HepG2 (cell line): ENCODE results near the gene PPP2R1B. TPM values are rescaled to one million over a fixed set of nuclear protein-coding genes. Genes with fewer than 3 reads are reported as not detected.

Experiments used
- ATAC-seq: fragments of 200-7000 bp; cut with Tn5 transposase; 3 replicates; pipeline ENCODE4 v1.9.1; 2020; ENCODE audit warnings: mild to moderate bottlenecking, moderate library complexity
- BruUV-seq: library from RNA; stranded (reverse); fragments of 400-500 nt; replicated peaks from 2 replicates; lab custom pipeline; 2021; lab: Mats Ljungman, UMichigan
- CTCF ChIA-PET: fragments of 300-600 bp; formaldehyde crosslinking; extraction: SDS; loops from one replicate; lab custom pipeline; 2021; ENCODE audit warnings: low total read pairs, inconsistent platforms, low intra/inter-chr PET ratio; lab: Yijun Ruan, JAX
- POLR2A ChIA-PET: fragments of 350-600 bp; sonication (Branson Sonifier 250); formaldehyde crosslinking; loops from one replicate; lab custom pipeline; 2020; ENCODE audit warnings: antibody characterized with exemption, inconsistent platforms; lab: Yijun Ruan, JAX
- DNase-seq: peaks from one replicate; pipeline ENCODE4 v3.0.0-alpha.2; 2015; ENCODE audit warnings: low spot score
- FAIRE-seq: peaks from 3 replicates; lab custom pipeline; 2011; peaks lifted over from hg19 to GRCh38; lab: Jason Lieb, UNC
- H2AFZ ChIP-seq: one replicate; pipeline ENCODE4 v1.6.1; 2011; ENCODE audit warnings: low read length, inconsistent platforms
- H3K27ac ChIP-seq: fragments of 300-600 bp; 3 replicates; pipeline ENCODE4 v1.8.0; 2011; ENCODE audit warnings: mixed run types, mild to moderate bottlenecking, mixed read lengths, low read length, inconsistent platforms; ENCODE audit not compliant: insufficient read depth; ENCODE audit errors: extremely low read length
- H3K27me3 ChIP-seq, 2 experiments: fragments of 200-600 bp in 1 of 2; 2 replicates in 1 of 2; 3 replicates in 1 of 2; pipeline versions ENCODE4 v1.6.0 to v1.8.0; 2011; ENCODE audit warnings: low read length in 2 of 2, mild to moderate bottlenecking in 2 of 2, moderate library complexity in 2 of 2, inconsistent platforms in 1 of 2; ENCODE audit not compliant: insufficient read depth in 2 of 2, control insufficient read depth in 1 of 2
- H3K36me3 ChIP-seq, 2 experiments: fragments of 200-600 bp in 1 of 2; replicated peaks in 1 of 2; 2 replicates in 1 of 2; 3 replicates in 1 of 2; pipeline versions ENCODE4 v1.5.1 to v1.8.0; 2011; ENCODE audit warnings: low read length in 2 of 2, inconsistent platforms in 1 of 2; ENCODE audit not compliant: insufficient read depth in 2 of 2, control insufficient read depth in 1 of 2
- H3K4me1 ChIP-seq: 2 replicates; pipeline ENCODE4 v1.5.1; 2012; ENCODE audit warnings: low read length, inconsistent platforms; ENCODE audit not compliant: insufficient read depth
- H3K4me2 ChIP-seq: 2 replicates; pipeline ENCODE4 v1.6.0; 2011; ENCODE audit warnings: low read depth, low read length, inconsistent platforms
- H3K4me3 ChIP-seq, 3 experiments: fragments of 200-600 bp in 1 of 3; sonication (generic), shearing (Covaris generic) in 1 of 3; replicated peaks in 1 of 3; 2 replicates each; pipeline ENCODE4 v1.5.1; 2011 to 2016; ENCODE audit warnings: low read length in 3 of 3, inconsistent platforms in 2 of 3, low read depth in 2 of 3, mild to moderate bottlenecking in 2 of 3, control low read depth in 1 of 3, mixed read lengths in 1 of 3; ENCODE audit not compliant: insufficient read depth in 1 of 3
- H3K79me2 ChIP-seq: one replicate; pipeline ENCODE4 v1.6.1; 2011; ENCODE audit warnings: low read length, inconsistent platforms; ENCODE audit not compliant: insufficient read depth
- H3K9ac ChIP-seq: 2 replicates; pipeline ENCODE4 v1.6.0; 2011; ENCODE audit warnings: mild to moderate bottlenecking, low read depth, low read length, inconsistent platforms; ENCODE audit not compliant: insufficient read depth
- H3K9me3 ChIP-seq: 2 replicates; pipeline ENCODE4 v1.5.1; 2012; ENCODE audit warnings: mild to moderate bottlenecking, low read length
- H4K20me1 ChIP-seq: 2 replicates; pipeline ENCODE4 v1.6.0; 2011; ENCODE audit warnings: inconsistent platforms, mild to moderate bottlenecking, low read length, moderate library complexity; ENCODE audit not compliant: insufficient read depth
- AGO2 ChIP-seq: fragments of 200-400 bp; formaldehyde crosslinking; optimal IDR thresholded peaks from 2 replicates; pipeline ENCODE3; 2017; ENCODE audit warnings: mild to moderate bottlenecking, low read depth, low read length, moderate library complexity
- KAT8 ChIP-seq: IDR thresholded peaks from 2 replicates; pipeline ENCODE4 v1.6.1; 2016; ENCODE audit warnings: missing genetic modification reagents, missing compliant biosample characterization
- NAIF1 ChIP-seq: sonication (generic); formaldehyde crosslinking; IDR thresholded peaks from 2 replicates; pipeline ENCODE4 v1.5.0; 2020; ENCODE audit warnings: mild to moderate bottlenecking, missing genetic modification reagents, borderline replicate concordance
- SKI ChIP-seq: fragments of 450-650 bp; IDR thresholded peaks from one replicate; pipeline ENCODE4 v1.6.1; 2018; ENCODE audit warnings: mild to moderate bottlenecking; ENCODE audit not compliant: partially characterized antibody
- SPEN ChIP-seq: sonication (generic); formaldehyde crosslinking; IDR thresholded peaks from 2 replicates; pipeline ENCODE4 v1.5.1; 2020; ENCODE audit warnings: low read depth, mild to moderate bottlenecking, missing genetic modification reagents
- TOPORS ChIP-seq: sonication (generic); formaldehyde crosslinking; IDR thresholded peaks from 2 replicates; pipeline ENCODE4 v1.8.0; 2023; ENCODE audit warnings: mild to moderate bottlenecking, missing genetic modification reagents
- ZNF17 ChIP-seq: sonication (generic); formaldehyde crosslinking; IDR thresholded peaks from 2 replicates; pipeline ENCODE4 v1.5.0; 2020; ENCODE audit warnings: mild to moderate bottlenecking, missing genetic modification reagents
- ZNF343 ChIP-seq: sonication (generic); formaldehyde crosslinking; IDR thresholded peaks from 2 replicates; pipeline ENCODE4 v1.4.0; 2020; ENCODE audit warnings: mild to moderate bottlenecking, missing genetic modification reagents
- ZNF496 ChIP-seq: sonication (generic); formaldehyde crosslinking; IDR thresholded peaks from 2 replicates; pipeline ENCODE4 v1.8.1; 2023; ENCODE audit warnings: mild to moderate bottlenecking, moderate library complexity, missing genetic modification reagents; ENCODE audit not compliant: insufficient replicate concordance
- WGBS: methylation state at CpG from one replicate; pipeline ENCODE4 v1.1.6; 2017; ENCODE audit warnings: low lambda C conversion rate; 5-methylcytosine and 5-hydroxymethylcytosine counted together
- in situ Hi-C: cut with HindIII; loops from 2 replicates; pipeline ENCODE4 v1.10.0; 2017; ENCODE audit warnings: low pct_unique_long_range_greater_than_20kb; ENCODE audit not compliant: extremely low pct_ligation_motif_present
- intact Hi-C: fragments of 100-400 bp; cut with micrococcal nuclease; formaldehyde crosslinking; loops from one replicate; pipeline ENCODE4 v1.10.0; 2022; ENCODE audit not compliant: unreplicated experiment
- polyA plus RNA-seq, 8 experiments: library from polyadenylated mRNA; depleted of rRNA in 3 of 8; stranded (reverse) in 7 of 8; unstranded in 1 of 8; fragments of >200 nt; fragmentation: Illumina TruSeq in 4 of 8; extraction: Trizol in 4 of 8; gene quantifications; 2 replicates each; pipeline versions ENCODE4 v1.2.1 to v1.2.3, GENCODE V29; 2011 to 2016; ENCODE audit warnings: low read depth in 4 of 8, missing spikeins in 1 of 8, mixed read lengths in 1 of 8; ENCODE audit not compliant: insufficient read depth in 1 of 8
- total RNA-seq, 5 experiments: library from RNA; depleted of rRNA; stranded (reverse); fragments of >200 nt; fragmentation: Illumina TruSeq; extraction: Trizol; gene quantifications; 2 replicates each; pipeline ENCODE4 v1.2.3, GENCODE V29; 2016; ENCODE audit warnings: low read depth in 1 of 5
- TF ChIP-seq, protein P1 (sequence below): fragments of 450-650 bp; IDR thresholded peaks from 2 replicates; pipeline ENCODE4 v1.6.1; 2017

The PPP2R1B gene
- total and polyA plus RNA-seq, 2 of the 13 experiments (the other 11 are each of a cell fraction or from before 2014, with no cell fraction given): 22.1 to 56.8 TPM

DNA sequence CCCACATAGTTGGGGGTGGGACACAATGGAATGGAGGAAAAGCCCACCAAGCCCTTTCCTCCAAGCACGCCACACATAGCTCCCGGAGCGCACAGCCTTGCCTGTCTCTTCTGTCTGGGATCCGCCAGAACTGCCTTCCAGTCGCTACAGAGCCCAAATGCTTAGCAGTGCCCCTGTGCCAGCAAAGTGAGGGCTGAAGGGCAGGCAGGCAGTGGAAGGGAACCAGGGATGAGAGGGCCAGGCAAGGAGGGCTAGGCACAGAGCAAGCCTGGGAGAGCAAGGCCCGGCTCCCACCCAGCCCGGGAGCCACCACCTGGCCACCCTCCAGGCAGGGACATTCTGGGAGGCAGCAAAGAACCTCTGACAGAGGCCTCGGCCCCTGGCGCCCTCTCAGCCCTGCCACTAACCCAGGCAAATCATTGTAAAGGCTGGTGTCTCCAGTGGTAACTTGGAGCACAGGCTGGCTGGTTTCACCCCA lies 32.5 kb downstream of the PPP2R1B start:
- no TSS peak for BruUV-seq
- ChIA-PET CTCF (no interaction called here), POLR2A (interaction anchor here (1.5 kb wide), 1 partner anchor 33 kb away, joined by 5 read pairs; the partner anchor contains the start of gene PPP2R1B)
- no peak overlapping the region for H2AFZ ChIP-seq
- in situ Hi-C loops: no loop called here
- no peak overlapping the region for H3K4me3 ChIP-seq
- H3K9me3 ChIP-seq: no peaks in the 10 kb centered on the region
- H4K20me1 ChIP-seq: no peaks in the 10 kb centered on the region
- H3K27me3 ChIP-seq: no peaks in the 10 kb centered on the region
- ATAC-seq: peak; percentile 2; the same call in 2 of the 3 replicates
- no peak overlapping the region for H3K27ac ChIP-seq
- H3K79me2 ChIP-seq: no peaks in the 10 kb centered on the region
- peaks cover 15% of the 10 kb centered on the region for H3K4me1 ChIP-seq
- no peak for DNase-seq
- TF ChIP-seq SPEN (CRISPR knock-in tag) (no peak), TOPORS (CRISPR knock-in tag) (no peak), ZNF343 (CRISPR knock-in tag) (no peak), AGO2 (peak; percentile 59), ZNF496 (CRISPR knock-in tag) (no peak), SKI (no peak)
- TF ChIP-seq, protein P1, sequence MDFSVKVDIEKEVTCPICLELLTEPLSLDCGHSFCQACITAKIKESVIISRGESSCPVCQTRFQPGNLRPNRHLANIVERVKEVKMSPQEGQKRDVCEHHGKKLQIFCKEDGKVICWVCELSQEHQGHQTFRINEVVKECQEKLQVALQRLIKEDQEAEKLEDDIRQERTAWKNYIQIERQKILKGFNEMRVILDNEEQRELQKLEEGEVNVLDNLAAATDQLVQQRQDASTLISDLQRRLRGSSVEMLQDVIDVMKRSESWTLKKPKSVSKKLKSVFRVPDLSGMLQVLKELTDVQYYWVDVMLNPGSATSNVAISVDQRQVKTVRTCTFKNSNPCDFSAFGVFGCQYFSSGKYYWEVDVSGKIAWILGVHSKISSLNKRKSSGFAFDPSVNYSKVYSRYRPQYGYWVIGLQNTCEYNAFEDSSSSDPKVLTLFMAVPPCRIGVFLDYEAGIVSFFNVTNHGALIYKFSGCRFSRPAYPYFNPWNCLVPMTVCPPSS: no peak
- no peak overlapping the region for H3K4me2 ChIP-seq
- intact Hi-C loops: no loop called here
- 93% methylated on average over 6 of the region's 9 CpGs for WGBS
- H3K36me3 ChIP-seq: 0 out of 5 replicates have a peak, but pooled peaks cover 1 to 3% of the 10 kb centered on the region in 2 experiments
- no peak overlapping the region for H3K9ac ChIP-seq
- FAIRE-seq: no peak

DNA sequence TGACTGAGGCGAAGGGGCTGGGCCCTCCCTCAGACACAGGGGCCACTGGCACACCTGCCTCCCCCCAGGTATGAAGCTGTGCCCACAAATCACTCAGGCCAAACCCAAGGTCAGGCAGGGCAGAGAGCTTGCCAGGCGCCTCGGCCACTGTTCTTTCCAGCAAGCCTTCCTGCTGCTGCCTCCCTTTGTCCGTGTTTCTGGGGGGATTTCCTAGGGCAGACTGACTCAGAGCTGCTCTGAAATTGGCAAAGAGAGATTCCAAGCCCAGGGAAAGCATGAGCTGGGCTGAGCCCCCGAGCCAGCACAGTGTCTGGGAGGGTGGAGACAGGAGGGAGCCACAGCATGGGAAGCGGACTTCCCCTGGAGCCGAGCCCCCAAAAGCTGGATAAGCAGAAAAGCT lies 33.2 kb downstream of the PPP2R1B start:
- BruUV-seq: no TSS peak
- TF ChIP-seq ZNF17 (no peak), KAT8 (CRISPR knock-in tag) (no peak), NAIF1 (CRISPR knock-in tag) (no peak)
- FAIRE-seq (no peak), ATAC-seq (no peak), DNase-seq (no peak)
- no peaks in the 10 kb centered on the region for H3K27me3 ChIP-seq
- peaks cover 9% of the 10 kb centered on the region for H3K4me1 ChIP-seq
- no peak overlapping the region for H3K9ac ChIP-seq
- H3K79me2 ChIP-seq: no peaks in the 10 kb centered on the region
- 0 out of 5 replicates have a peak, but pooled peaks cover 1 to 3% of the 10 kb centered on the region in 2 experiments for H3K36me3 ChIP-seq
- no peaks in the 10 kb centered on the region for H4K20me1 ChIP-seq
- H3K27ac ChIP-seq: no peak overlapping the region
- CTCF ChIA-PET: no interaction called here
- in situ Hi-C loops (no loop called here), intact Hi-C loops (no loop called here)
- no peaks in the 10 kb centered on the region for H3K9me3 ChIP-seq
- H3K4me2 ChIP-seq: no peak overlapping the region
- POLR2A ChIA-PET: no interaction called here
- 98% methylated on average over 6 of the region's 7 CpGs for WGBS
- H2AFZ ChIP-seq: no peak overlapping the region
- H3K4me3 ChIP-seq: no peak overlapping the region
